A549 (cell line): ENCODE measurements around the gene OSBPL8.

Source experiments
- CBX8 ChIP-seq: fragments of 200-600 bp; sonication (generic); IDR thresholded peaks from 2 replicates; pipeline ENCODE4 v1.6.1; 2016
- CHD4 ChIP-seq: fragments of 200-600 bp; sonication (generic); IDR thresholded peaks from 2 replicates; pipeline ENCODE4 v1.6.1; 2016; ENCODE audit warnings: antibody characterized with exemption, mild to moderate bottlenecking, borderline replicate concordance
- EP300 ChIP-seq, 2 experiments: fragments of >200 bp; sonication (Bioruptor Twin); formaldehyde crosslinking; IDR thresholded peaks; 2 replicates in 1 of 2; 3 replicates in 1 of 2; pipeline ENCODE4 v1.6.1; 2016 to 2017
- FOSB ChIP-seq: fragments of 250-450 bp; sonication (Bioruptor Pico); IDR thresholded peaks from 2 replicates; pipeline ENCODE4 v1.5.0; 2020; ENCODE audit warnings: mild to moderate bottlenecking, moderate library complexity
- HDAC2 ChIP-seq: fragments of 200-600 bp; sonication (generic); IDR thresholded peaks from 2 replicates; pipeline ENCODE4 v1.6.1; 2016
- MYC ChIP-seq: IDR thresholded peaks from 2 replicates; pipeline ENCODE4 v1.6.1; 2012; ENCODE audit warnings: mild to moderate bottlenecking, inconsistent platforms, low read length, improper control_type of control experiment, borderline replicate concordance
- POLR2A ChIP-seq: IDR thresholded peaks from 2 replicates; pipeline ENCODE4 v1.6.1; 2012; ENCODE audit warnings: mild to moderate bottlenecking, low read length
- RAD21 ChIP-seq, 2 experiments: fragments of >200 bp in 1 of 2; sonication (Bioruptor Twin) in 1 of 2; formaldehyde crosslinking in 1 of 2; IDR thresholded peaks in 1 of 2; conservative IDR thresholded peaks in 1 of 2; 2 replicates in 1 of 2; 3 replicates in 1 of 2; pipeline ENCODE4 v1.6.1; 2012 to 2018; ENCODE audit warnings: inconsistent platforms in 1 of 2
- SMC3 ChIP-seq: fragments of >200 bp; sonication (Bioruptor Twin); formaldehyde crosslinking; IDR thresholded peaks from 3 replicates; pipeline ENCODE4 v1.6.1; 2018; ENCODE audit warnings: inconsistent platforms
- TF ChIP-seq, protein P1 (sequence below): IDR thresholded peaks from 2 replicates; pipeline ENCODE4 v1.6.1; 2012
- TF ChIP-seq, protein P2 (sequence below): fragments of >200 bp; sonication (Bioruptor Twin); formaldehyde crosslinking; IDR thresholded peaks from 3 replicates; pipeline ENCODE4 v1.5.1; 2016

- TF ChIP-seq, protein P1, sequence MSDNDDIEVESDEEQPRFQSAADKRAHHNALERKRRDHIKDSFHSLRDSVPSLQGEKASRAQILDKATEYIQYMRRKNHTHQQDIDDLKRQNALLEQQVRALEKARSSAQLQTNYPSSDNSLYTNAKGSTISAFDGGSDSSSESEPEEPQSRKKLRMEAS = no peak
- no peak for TF ChIP-seq RAD21 (conservative IDR thresholded peaks at IDR 0.05 in 1 of 2, IDR thresholded peaks at IDR 0.05 in 1 of 2)
- TF ChIP-seq HDAC2 = no peak
- TF ChIP-seq, protein P2, sequence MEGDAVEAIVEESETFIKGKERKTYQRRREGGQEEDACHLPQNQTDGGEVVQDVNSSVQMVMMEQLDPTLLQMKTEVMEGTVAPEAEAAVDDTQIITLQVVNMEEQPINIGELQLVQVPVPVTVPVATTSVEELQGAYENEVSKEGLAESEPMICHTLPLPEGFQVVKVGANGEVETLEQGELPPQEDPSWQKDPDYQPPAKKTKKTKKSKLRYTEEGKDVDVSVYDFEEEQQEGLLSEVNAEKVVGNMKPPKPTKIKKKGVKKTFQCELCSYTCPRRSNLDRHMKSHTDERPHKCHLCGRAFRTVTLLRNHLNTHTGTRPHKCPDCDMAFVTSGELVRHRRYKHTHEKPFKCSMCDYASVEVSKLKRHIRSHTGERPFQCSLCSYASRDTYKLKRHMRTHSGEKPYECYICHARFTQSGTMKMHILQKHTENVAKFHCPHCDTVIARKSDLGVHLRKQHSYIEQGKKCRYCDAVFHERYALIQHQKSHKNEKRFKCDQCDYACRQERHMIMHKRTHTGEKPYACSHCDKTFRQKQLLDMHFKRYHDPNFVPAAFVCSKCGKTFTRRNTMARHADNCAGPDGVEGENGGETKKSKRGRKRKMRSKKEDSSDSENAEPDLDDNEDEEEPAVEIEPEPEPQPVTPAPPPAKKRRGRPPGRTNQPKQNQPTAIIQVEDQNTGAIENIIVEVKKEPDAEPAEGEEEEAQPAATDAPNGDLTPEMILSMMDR = no peak
- TF ChIP-seq CHD4 = no peak
- no peak for TF ChIP-seq EP300 (IDR thresholded peaks at IDR 0.05)
- TF ChIP-seq CBX8 = no peak
- TF ChIP-seq MYC = no peak
- TF ChIP-seq SMC3 = no peak
- TF ChIP-seq FOSB (CRISPR knock-in tag) = no peak
- TF ChIP-seq POLR2A = no peak
These were observed 151.9 kb downstream of the OSBPL8 start for GRCh38 chr12:76407710-76408109.
